Measurements from ENCODE around the gene RAI1. TPM values are rescaled to one million over a fixed set of nuclear protein-coding genes. Genes with fewer than 3 reads are reported as not detected.

The RAI1 gene
- total RNA-seq, 1 experiment from 2014 or later, result 7.6 TPM

GRCh38 chr17:17848311-17849082 lies 167.2 kb downstream of the RAI1 start:
- in situ Hi-C loops (cut with HindIII; ENCODE audit: low pct_unique_long_range_greater_than_20kb, low sequenced_read_pairs), result no loop called here
- no peak for DNase-seq (ENCODE audit: low read depth)

- DNase-seq (ENCODE audit: low read depth), result no peak
These were observed 168.0 kb downstream of the RAI1 start for GRCh38 chr17:17849147-17849820.

GRCh38 chr17:17849845-17850373 lies 168.7 kb downstream of the RAI1 start:
- in situ Hi-C loops (cut with HindIII; ENCODE audit: low pct_unique_long_range_greater_than_20kb, low sequenced_read_pairs), result no loop called here
- DNase-seq (ENCODE audit: low read depth), result peak; percentile 31

More at GRCh38 chr17:17849147-17849820, 168.0 kb downstream of the RAI1 start:
- in situ Hi-C loops (cut with HindIII; ENCODE audit: low pct_unique_long_range_greater_than_20kb, low sequenced_read_pairs), result no loop called here

- in situ Hi-C loops (cut with HindIII; ENCODE audit: low pct_unique_long_range_greater_than_20kb, low sequenced_read_pairs), result no loop called here
- no peak for DNase-seq (ENCODE audit: low read depth)
These were observed 170.1 kb downstream of the RAI1 start for GRCh38 chr17:17851103-17852002.

GRCh38 chr17:17852930-17853329 lies 171.7 kb downstream of the RAI1 start:
- in situ Hi-C loops (cut with HindIII; ENCODE audit: low pct_unique_long_range_greater_than_20kb, low sequenced_read_pairs), result no loop called here
- DNase-seq (ENCODE audit: low read depth), result no peak

- in situ Hi-C loops (cut with HindIII; ENCODE audit: low pct_unique_long_range_greater_than_20kb, low sequenced_read_pairs), result no loop called here
- DNase-seq (ENCODE audit: low read depth), result no peak
These were observed 172.7 kb downstream of the RAI1 start for GRCh38 chr17:17853811-17854447.

- no peak for DNase-seq (ENCODE audit: low read depth)
- in situ Hi-C loops (cut with HindIII; ENCODE audit: low pct_unique_long_range_greater_than_20kb, low sequenced_read_pairs), result no loop called here
These were observed 174.7 kb downstream of the RAI1 start for GRCh38 chr17:17855976-17856375.

GRCh38 chr17:17856386-17856785 lies 175.1 kb downstream of the RAI1 start:
- no peak for DNase-seq (ENCODE audit: low read depth)
- in situ Hi-C loops (cut with HindIII; ENCODE audit: low pct_unique_long_range_greater_than_20kb, low sequenced_read_pairs), result no loop called here

- DNase-seq (ENCODE audit: low read depth), result no peak
- in situ Hi-C loops (cut with HindIII; ENCODE audit: low pct_unique_long_range_greater_than_20kb, low sequenced_read_pairs), result no loop called here
These were observed 176.2 kb downstream of the RAI1 start for GRCh38 chr17:17857496-17857895.

- in situ Hi-C loops (cut with HindIII; ENCODE audit: low pct_unique_long_range_greater_than_20kb, low sequenced_read_pairs), result no loop called here
- peak; percentile 52 for DNase-seq (ENCODE audit: low read depth)
These were observed 178.9 kb downstream of the RAI1 start for GRCh38 chr17:17859909-17860765.

- in situ Hi-C loops (cut with HindIII; ENCODE audit: low pct_unique_long_range_greater_than_20kb, low sequenced_read_pairs), result no loop called here
- no peak for DNase-seq (ENCODE audit: low read depth)
These were observed 179.5 kb downstream of the RAI1 start for GRCh38 chr17:17860766-17861107.

Other genes with a start within 250 kb of the RAI1 start
- gene MED9, start 204.5 kb upstream of the RAI1 start, total RNA-seq (2014; rRNA removed; shearing (Covaris generic); ENCODE audit: low replicate concordance), result 17.0 and 19.6 TPM in 2 replicates
- not detected in 2 replicates for gene RASD1, start 185.1 kb upstream of the RAI1 start, total RNA-seq (2014; rRNA removed; shearing (Covaris generic); ENCODE audit: low replicate concordance)
- 18.9 and 25.6 TPM in 2 replicates for gene PEMT, start 89.8 kb upstream of the RAI1 start, total RNA-seq (2014; rRNA removed; shearing (Covaris generic); ENCODE audit: low replicate concordance)
- gene SREBF1, start 155.5 kb downstream of the RAI1 start, total RNA-seq (2014; rRNA removed; shearing (Covaris generic); ENCODE audit: low replicate concordance), result 33.9 and 59.6 TPM in 2 replicates